A549 (cell line): ENCODE measurements around the gene PSORS1C1. TPM values are rescaled to one million over a fixed set of nuclear protein-coding genes. Genes with fewer than 3 reads are reported as not detected.

Source experiments
- ATAC-seq, 2 experiments: fragments of 200-7000 bp in 1 of 2; fragments of >200 bp in 1 of 2; cut with Nextera tagmentation in 1 of 2; cut with Tn5 transposase in 1 of 2; 3 replicates each; pipeline versions ENCODE4 v1.8.0 to v1.9.1; 2018 to 2020; ENCODE audit warnings: mild to moderate bottlenecking in 1 of 2, moderate library complexity in 1 of 2
- CTCF ChIA-PET: fragments of 300-600 bp; sonication (Branson Sonifier 250); formaldehyde crosslinking; extraction: SDS; loops from one replicate; lab custom pipeline; 2021; ENCODE audit warnings: antibody characterized with exemption, inconsistent platforms; lab: Yijun Ruan, JAX
- POLR2A ChIA-PET: fragments of 350-600 bp; formaldehyde crosslinking; extraction: SDS; loops from one replicate; lab custom pipeline; 2021; ENCODE audit warnings: antibody characterized with exemption, inconsistent platforms; lab: Yijun Ruan, JAX
- DNase-seq, 2 experiments: peaks; one replicate each; pipeline versions ENCODE4 v3.0.0 to v3.0.0-alpha.2; 2011 to 2016; ENCODE audit warnings: low read depth in 1 of 2, low spot score in 1 of 2
- FAIRE-seq: peaks from 2 replicates; lab custom pipeline; 2011; peaks lifted over from hg19 to GRCh38; lab: Jason Lieb, UNC
- H3K27ac ChIP-seq, 2 experiments: fragments of >200 bp; sonication (Bioruptor Twin); formaldehyde crosslinking; 3 replicates each; pipeline ENCODE4 v1.5.1; 2016 to 2017
- H3K4me1 ChIP-seq: fragments of >200 bp; sonication (Bioruptor Twin); formaldehyde crosslinking; 3 replicates; pipeline ENCODE4 v1.6.1; 2016
- H3K4me2 ChIP-seq: fragments of >200 bp; sonication (Bioruptor Twin); formaldehyde crosslinking; 3 replicates; pipeline ENCODE4 v1.6.1; 2016
- H3K4me3 ChIP-seq: fragments of >200 bp; sonication (Bioruptor Twin); formaldehyde crosslinking; 3 replicates; pipeline ENCODE4 v1.5.1; 2016
- H3K9me3 ChIP-seq: fragments of >200 bp; sonication (Bioruptor Twin); formaldehyde crosslinking; 3 replicates; pipeline ENCODE4 v1.6.1; 2016
- BCL3 ChIP-seq: fragments of >200 bp; sonication (Bioruptor Twin); formaldehyde crosslinking; IDR thresholded peaks from 3 replicates; pipeline ENCODE4 v1.6.1; 2016
- CBX2 ChIP-seq: fragments of 200-600 bp; sonication (generic); IDR thresholded peaks from 2 replicates; pipeline ENCODE4 v1.6.1; 2016; ENCODE audit warnings: low read depth, mild to moderate bottlenecking, borderline replicate concordance
- CHD4 ChIP-seq: fragments of 200-600 bp; sonication (generic); IDR thresholded peaks from 2 replicates; pipeline ENCODE4 v1.6.1; 2016; ENCODE audit warnings: antibody characterized with exemption, mild to moderate bottlenecking, borderline replicate concordance
- CTCF ChIP-seq: fragments of >200 bp; sonication (Bioruptor Twin); formaldehyde crosslinking; IDR thresholded peaks from 3 replicates; pipeline ENCODE4 v1.5.1; 2016
- E2F6 ChIP-seq: IDR thresholded peaks from 2 replicates; pipeline ENCODE4 v1.6.1; 2012; ENCODE audit warnings: low read depth, borderline replicate concordance
- EHMT2 ChIP-seq: fragments of 200-600 bp; sonication (generic); IDR thresholded peaks from 2 replicates; pipeline ENCODE4 v1.6.1; 2016; ENCODE audit warnings: antibody characterized with exemption, low read depth, mild to moderate bottlenecking, moderate library complexity
- ESRRA ChIP-seq: fragments of 150-350 bp; IDR thresholded peaks from 2 replicates; pipeline ENCODE4 v1.6.1; 2014; ENCODE audit warnings: mild to moderate bottlenecking, low read length, borderline replicate concordance
- FOSL2 ChIP-seq, 2 experiments: fragments of 450-650 bp in 1 of 2; fragments of >200 bp in 1 of 2; sonication (Bioruptor Twin) in 1 of 2; formaldehyde crosslinking; IDR thresholded peaks; 2 replicates each; pipeline versions ENCODE4 v1.5.0 to v1.6.1; 2016 to 2020; ENCODE audit warnings: mild to moderate bottlenecking in 1 of 2, moderate library complexity in 1 of 2
- FOXS1 ChIP-seq: fragments of 250-450 bp; sonication (Bioruptor Pico); IDR thresholded peaks from 2 replicates; pipeline ENCODE4 v1.5.0; 2020; ENCODE audit warnings: mild to moderate bottlenecking, moderate library complexity
- HES2 ChIP-seq: fragments of >200 bp; sonication (Bioruptor Twin); formaldehyde crosslinking; IDR thresholded peaks from 2 replicates; pipeline ENCODE4 v1.6.1; 2016
- HOXA7 ChIP-seq: fragments of 250-450 bp; sonication (Bioruptor Pico); IDR thresholded peaks from 2 replicates; pipeline ENCODE4 v1.5.0; 2020; ENCODE audit warnings: mild to moderate bottlenecking, moderate library complexity
- HOXB13 ChIP-seq: fragments of 250-450 bp; sonication (Bioruptor Pico); IDR thresholded peaks from 2 replicates; pipeline ENCODE4 v1.5.0; 2020; ENCODE audit warnings: low read depth, mild to moderate bottlenecking, moderate library complexity
- KDM1A ChIP-seq: fragments of 200-600 bp; sonication (generic); IDR thresholded peaks from 2 replicates; pipeline ENCODE4 v1.6.1; 2016; ENCODE audit warnings: low read depth, mild to moderate bottlenecking
- MAFK ChIP-seq: fragments of 450-650 bp; IDR thresholded peaks from 2 replicates; pipeline ENCODE4 v1.6.1; 2014; ENCODE audit not compliant: partially characterized antibody
- MAX ChIP-seq: IDR thresholded peaks from 2 replicates; pipeline ENCODE4 v1.6.1; 2012
- MAZ ChIP-seq: fragments of 150-350 bp; IDR thresholded peaks from 2 replicates; pipeline ENCODE4 v1.6.1; 2014; ENCODE audit warnings: antibody characterized with exemption, low read depth, low read length, borderline replicate concordance
- NR3C1 ChIP-seq: fragments of >200 bp; sonication (Bioruptor Twin); formaldehyde crosslinking; IDR thresholded peaks from 3 replicates; pipeline ENCODE4 v1.6.1; 2017
- REST ChIP-seq: fragments of 200-600 bp; sonication (generic); IDR thresholded peaks from 2 replicates; pipeline ENCODE4 v1.6.1; 2016; ENCODE audit warnings: antibody characterized with exemption, mild to moderate bottlenecking, moderate library complexity
- SREBF2 ChIP-seq: fragments of 450-650 bp; IDR thresholded peaks from 2 replicates; pipeline ENCODE4 v1.6.1; 2014; ENCODE audit warnings: mild to moderate bottlenecking, moderate library complexity
- ZFP36 ChIP-seq: fragments of 450-650 bp; IDR thresholded peaks from 2 replicates; pipeline ENCODE4 v1.6.1; 2014; ENCODE audit warnings: borderline replicate concordance; ENCODE audit not compliant: partially characterized antibody
- WGBS: methylation state at CpG from one replicate; pipeline ENCODE4 v1.1.6; 2017; ENCODE audit errors: missing lambda C conversion rate; 5-methylcytosine and 5-hydroxymethylcytosine counted together
- polyA plus RNA-seq, 4 experiments: library from polyadenylated mRNA; depleted of rRNA in 3 of 4; stranded (reverse); fragments of >200 nt; fragmentation: RNase III in 1 of 4; extraction: RNeasy Plus Mini Kit Qiagen cat#74134 plus additional on column Dnase treatment in 1 of 4; gene quantifications; 2 replicates in 3 of 4; 3 replicates in 1 of 4; pipeline ENCODE4 v1.2.3, GENCODE V29; 2011 to 2017

PSORS1C1 gene
- polyA plus RNA-seq, 2 of the 4 experiments (the other 2 are of a cell fraction), result 2.3 to 4.3 TPM

- Histone ChIP-seq H3K4me3 (no peak overlapping the region), H3K4me1 (peaks cover 14% of the 10 kb centered on the region), H3K4me2 (no peak overlapping the region), H3K9me3 (no peaks in the 10 kb centered on the region), H3K27ac (no peak overlapping the region)
- no peak for TF ChIP-seq ZFP36
- TF ChIP-seq FOSL2 (IDR thresholded peaks at IDR 0.05), result no peak
- TF ChIP-seq FOSL2 (CRISPR knock-in tag; IDR thresholded peaks at IDR 0.05), result no peak
- TF ChIP-seq MAX, result no peak
- no peak for TF ChIP-seq HOXA7 (CRISPR knock-in tag)
- no peak for TF ChIP-seq REST
- no peak for FAIRE-seq
- 87% methylated on average over 3 of the region's 3 CpGs for WGBS
- ATAC-seq, result no peak
- ChIA-PET CTCF (interaction anchor here (1.1 to 2.1 kb wide), 3 partner anchors 16 to 191 kb away, joined by 3 to 6 read pairs (median 5); no protein-coding TSS in a partner anchor), POLR2A (no interaction called here)
- no peak for DNase-seq
Observed at GRCh38 chr6:31175971-31176370, 61.4 kb downstream of the PSORS1C1 start.

GRCh38 chr6:31178143-31179041 lies 63.8 kb downstream of the PSORS1C1 start:
- DNase-seq (no peak), FAIRE-seq (no peak), ATAC-seq (no peak; a peak in 1 of 6 replicates)
- Histone ChIP-seq H3K27ac (no peak overlapping the region), H3K4me2 (no peak overlapping the region; the same call in 2 of the 3 replicates), H3K9me3 (no peaks in the 10 kb centered on the region), H3K4me3 (no peak overlapping the region), H3K4me1 (peaks cover 15% of the 10 kb centered on the region)
- WGBS, result 59% methylated on average over 8 of the region's 8 CpGs
- TF ChIP-seq NR3C1, result no peak
- no peak for TF ChIP-seq ESRRA
- TF ChIP-seq MAFK, result no peak
- TF ChIP-seq SREBF2, result no peak
- TF ChIP-seq HES2, result no peak
- no peak for TF ChIP-seq ZFP36
- no peak for TF ChIP-seq KDM1A
- no peak for TF ChIP-seq CTCF
- TF ChIP-seq CBX2, result no peak
- no peak for TF ChIP-seq BCL3
- no peak for TF ChIP-seq HOXB13 (CRISPR knock-in tag)
- no peak for TF ChIP-seq E2F6
- no peak for TF ChIP-seq CHD4
- TF ChIP-seq EHMT2, result no peak
- TF ChIP-seq MAZ, result no peak
- TF ChIP-seq FOXS1 (CRISPR knock-in tag), result no peak
- POLR2A ChIA-PET, result no interaction called here
- CTCF ChIA-PET, result no interaction called here
